NCI-H82 treated with DMSO at 0.1 percent for 48 hours (cell line): ENCODE results near the gene CPNE6.

Experiments
- DNase-seq: peaks from one replicate; lab custom pipeline; 2025; ENCODE audit not compliant: unreplicated experiment; lab: John Stamatoyannopoulos, UW

The CPNE6 gene

GRCh38 chr14:24054324-24054641 is 17.1 kb upstream of the CPNE6 start:
- DNase-seq: no peak

GRCh38 chr14:24054646-24055045 is 16.7 kb upstream of the CPNE6 start:
- no peak for DNase-seq

- DNase-seq: no peak
Observed at GRCh38 chr14:24055971-24056799, 15.2 kb upstream of the CPNE6 start.

GRCh38 chr14:24056800-24057184 is 14.6 kb upstream of the CPNE6 start:
- DNase-seq: no peak

GRCh38 chr14:24057271-24057670 is 14.1 kb upstream of the CPNE6 start:
- DNase-seq: no peak

GRCh38 chr14:24057867-24058259 is 13.5 kb upstream of the CPNE6 start:
- no peak for DNase-seq

GRCh38 chr14:24058260-24058950 is 13.0 kb upstream of the CPNE6 start:
- peak; percentile 23 for DNase-seq

GRCh38 chr14:24058951-24059475 is 12.3 kb upstream of the CPNE6 start:
- DNase-seq: no peak

- DNase-seq: no peak
Observed at GRCh38 chr14:24059841-24060388, 11.4 kb upstream of the CPNE6 start.

- DNase-seq: no peak
Observed at GRCh38 chr14:24060443-24060842, 10.9 kb upstream of the CPNE6 start.

GRCh38 chr14:24060984-24061913 is 10.1 kb upstream of the CPNE6 start:
- DNase-seq: no peak

- no peak for DNase-seq
Observed at GRCh38 chr14:24062216-24062980, 9.0 kb upstream of the CPNE6 start.

GRCh38 chr14:24063263-24063836 is 8.0 kb upstream of the CPNE6 start:
- DNase-seq: no peak

- DNase-seq: no peak
Observed at GRCh38 chr14:24064091-24064795, 7.1 kb upstream of the CPNE6 start.

GRCh38 chr14:24064856-24065255 is 6.5 kb upstream of the CPNE6 start:
- no peak for DNase-seq

- DNase-seq: no peak
Observed at GRCh38 chr14:24065408-24065807, 6.0 kb upstream of the CPNE6 start.

GRCh38 chr14:24066496-24067132 is 4.7 kb upstream of the CPNE6 start:
- no peak for DNase-seq

GRCh38 chr14:24067133-24068082 is 4.0 kb upstream of the CPNE6 start:
- no peak for DNase-seq
